Measurements from ENCODE around the gene UNC5C.

The UNC5C gene

GRCh38 chr4:95517576-95518345 is 31.0 kb downstream of the UNC5C start:
- no peak for DNase-seq

- DNase-seq, result no peak
These were observed 32.2 kb downstream of the UNC5C start for GRCh38 chr4:95516528-95517017.

GRCh38 chr4:95515589-95515988 is 33.2 kb downstream of the UNC5C start:
- DNase-seq, result no peak

DNA sequence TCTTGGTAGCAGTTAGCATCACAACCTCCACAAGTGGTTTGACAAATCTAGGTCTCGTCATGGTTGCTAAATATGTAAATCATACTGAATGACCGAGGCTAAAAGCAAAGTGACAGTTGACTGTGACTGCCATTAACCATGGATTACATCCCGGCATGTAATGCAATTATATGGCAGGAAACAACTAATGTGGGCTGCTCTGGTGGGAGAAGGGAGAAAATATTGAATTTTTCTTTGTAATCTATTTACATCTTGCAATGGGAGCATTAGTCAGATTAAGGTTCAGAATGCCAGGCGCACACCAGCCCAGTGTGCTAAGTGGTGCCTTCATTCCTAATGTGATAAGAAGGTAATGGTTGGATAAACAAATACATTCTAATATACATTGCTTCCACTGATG is 35.8 kb downstream of the UNC5C start:
- no peak for DNase-seq

GRCh38 chr4:95511477-95511876 is 37.3 kb downstream of the UNC5C start:
- no peak for DNase-seq

DNA sequence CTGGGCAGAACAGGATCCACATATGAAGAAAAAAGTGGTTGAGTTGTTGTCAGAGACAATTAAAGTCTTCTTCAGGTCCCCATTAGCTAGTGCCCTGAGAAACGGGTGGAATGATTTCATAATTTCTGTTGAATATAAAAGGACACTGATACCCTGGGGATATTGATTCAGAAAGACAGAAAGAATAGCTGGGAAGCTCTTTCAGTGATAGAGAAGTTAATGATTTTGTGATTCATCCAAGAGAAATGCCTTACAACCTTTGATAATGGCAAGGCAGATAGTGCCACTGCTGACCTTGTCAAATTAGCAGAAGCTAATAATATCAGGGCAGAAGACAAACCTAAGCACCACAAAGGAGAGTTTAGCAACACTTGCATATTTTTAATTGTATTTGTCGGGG is 37.9 kb downstream of the UNC5C start:
- no peak for DNase-seq

DNA sequence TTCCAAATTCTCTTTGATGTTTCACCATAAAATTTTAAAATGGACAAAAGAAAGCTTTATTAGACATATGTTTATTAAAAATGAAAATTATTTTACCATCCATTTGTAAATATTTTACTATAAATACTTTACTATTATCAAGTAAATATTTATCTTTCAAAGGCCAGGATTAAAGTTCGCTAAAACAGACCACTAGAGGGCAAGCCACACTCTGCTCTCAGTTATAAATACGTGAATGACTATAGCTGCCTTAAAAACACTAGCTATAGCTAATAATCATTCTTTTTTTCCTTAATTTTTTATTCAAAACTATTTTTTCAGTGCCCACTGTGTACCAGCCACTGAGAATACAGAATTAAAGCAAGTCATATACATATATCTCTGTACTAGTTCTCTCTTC is 38.6 kb downstream of the UNC5C start:
- DNase-seq, result no peak

GRCh38 chr4:95508421-95508820 is 40.4 kb downstream of the UNC5C start:
- no peak for DNase-seq

DNA sequence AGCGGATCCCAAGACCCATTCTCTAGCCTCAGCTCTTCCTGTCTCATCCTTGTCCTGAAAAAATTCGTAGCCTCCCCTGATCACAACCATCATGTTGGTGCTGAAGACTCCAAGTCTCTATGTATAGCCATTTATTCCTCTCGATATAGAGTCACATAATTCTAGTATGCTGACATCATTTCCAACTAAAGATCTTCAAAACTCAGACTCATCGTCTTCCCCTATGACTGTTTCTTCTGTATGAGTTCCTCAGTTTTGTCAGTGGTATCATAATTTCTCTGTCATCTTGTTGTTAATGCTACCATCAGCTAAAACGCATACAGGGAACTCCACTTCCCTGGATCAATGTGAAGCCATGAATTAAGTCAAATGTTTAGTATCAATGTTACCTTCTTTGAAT is 41.2 kb downstream of the UNC5C start:
- DNase-seq, result no peak

GRCh38 chr4:95507147-95507546 is 41.6 kb downstream of the UNC5C start:
- DNase-seq, result no peak

DNA sequence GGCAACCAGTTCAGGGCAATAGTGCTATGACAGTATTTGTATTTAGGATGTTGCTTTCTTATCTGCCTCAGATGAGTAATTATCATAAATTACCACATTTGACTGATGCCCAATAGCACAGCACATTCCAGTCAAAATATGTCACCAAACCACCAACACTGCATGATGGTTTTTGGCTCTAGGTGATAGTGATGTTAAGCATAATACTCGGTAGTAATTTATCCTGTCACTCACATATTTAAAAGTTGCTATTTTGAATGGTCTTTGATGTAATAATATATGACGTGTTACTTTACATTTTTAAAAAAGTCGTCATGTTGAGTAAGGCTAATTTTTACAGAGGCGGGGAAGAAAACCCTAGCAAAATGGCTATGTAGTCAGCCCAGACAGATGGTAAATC is 42.5 kb downstream of the UNC5C start:
- DNase-seq, result no peak

DNA sequence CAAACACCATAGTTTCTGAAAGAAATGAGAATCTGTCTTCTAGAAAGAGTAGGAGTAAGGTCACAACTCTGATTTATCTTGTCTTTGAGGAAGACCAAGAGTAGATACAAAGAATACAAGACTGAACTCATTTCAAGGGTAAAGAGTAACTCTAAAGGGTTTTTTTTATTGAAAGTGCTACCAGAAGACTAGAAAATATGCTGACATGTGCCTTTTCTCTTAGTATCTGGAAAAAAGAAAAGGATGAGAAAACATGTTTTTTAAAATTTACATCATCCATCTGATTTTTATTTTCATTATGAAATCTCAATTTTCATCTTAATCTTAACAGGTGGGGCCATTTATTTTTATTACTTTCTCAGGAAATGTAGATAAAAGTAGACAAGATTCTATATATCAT is 43.0 kb downstream of the UNC5C start:
- DNase-seq, result no peak

GRCh38 chr4:95505151-95505550 is 43.6 kb downstream of the UNC5C start:
- DNase-seq, result no peak

GRCh38 chr4:95504501-95504900 is 44.3 kb downstream of the UNC5C start:
- no peak for DNase-seq

DNA sequence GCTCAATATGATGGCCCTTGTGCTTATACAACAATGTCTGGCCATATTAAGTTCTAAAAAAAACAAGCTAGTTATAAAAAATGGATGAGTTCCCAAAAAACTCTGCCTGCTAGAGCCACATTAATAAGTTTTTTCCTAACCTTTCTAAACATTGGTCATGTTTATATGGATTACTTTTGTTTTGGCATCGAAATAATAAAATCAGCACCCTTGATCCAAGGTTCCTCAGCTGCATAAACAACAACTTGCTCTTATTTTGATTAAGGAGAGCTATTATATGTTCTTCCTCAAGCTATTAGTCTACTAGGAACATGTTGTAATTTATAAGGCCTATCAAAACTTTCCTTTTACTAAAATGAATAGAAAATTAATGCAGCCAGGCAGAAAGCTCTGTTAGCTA is 48.4 kb downstream of the UNC5C start:
- DNase-seq, result no peak

DNA sequence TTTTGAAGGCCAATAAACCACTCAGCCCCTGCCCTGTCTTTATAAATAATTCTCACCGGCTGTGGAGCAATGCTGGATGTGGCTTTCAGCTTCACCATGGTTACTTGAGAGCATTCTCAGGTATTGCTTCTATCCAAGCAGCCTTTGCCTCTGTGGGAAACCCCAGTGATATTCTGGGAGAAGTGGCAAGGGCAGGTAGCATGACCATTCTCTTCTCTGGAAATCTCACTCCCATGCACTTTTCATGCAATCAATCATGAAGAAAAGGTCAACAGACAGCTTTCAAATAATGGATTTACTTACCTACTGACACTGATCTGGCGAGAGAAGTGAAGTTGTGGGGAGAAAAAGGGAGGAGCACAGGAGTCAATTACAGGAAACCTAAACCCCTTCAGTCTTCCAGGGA is 49.5 kb downstream of the UNC5C start:
- no peak for DNase-seq

- no peak for DNase-seq
These were observed 54.6 kb downstream of the UNC5C start for GRCh38 chr4:95494186-95494585.

DNA sequence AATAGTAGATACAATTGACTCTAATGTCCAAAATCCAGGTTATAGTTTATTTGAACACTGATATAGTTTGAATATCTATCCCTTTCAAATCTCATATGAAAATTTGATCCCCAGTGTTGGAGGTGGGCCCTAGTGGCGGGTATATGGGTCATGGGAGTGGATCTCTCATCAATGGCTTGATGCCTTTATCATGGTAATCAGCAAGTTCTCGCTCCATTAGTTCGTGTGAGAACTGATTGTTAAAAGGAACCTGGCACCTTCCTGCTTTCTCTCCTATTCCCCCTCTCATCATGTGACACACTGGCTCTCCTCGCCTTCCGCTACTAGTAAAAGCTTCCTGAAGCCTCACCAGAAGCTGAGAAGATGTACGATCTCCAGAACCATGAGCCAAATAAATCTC is 70.1 kb downstream of the UNC5C start:
- no peak for DNase-seq

GRCh38 chr4:95476121-95476520 is 72.7 kb downstream of the UNC5C start:
- DNase-seq, result no peak

DNA sequence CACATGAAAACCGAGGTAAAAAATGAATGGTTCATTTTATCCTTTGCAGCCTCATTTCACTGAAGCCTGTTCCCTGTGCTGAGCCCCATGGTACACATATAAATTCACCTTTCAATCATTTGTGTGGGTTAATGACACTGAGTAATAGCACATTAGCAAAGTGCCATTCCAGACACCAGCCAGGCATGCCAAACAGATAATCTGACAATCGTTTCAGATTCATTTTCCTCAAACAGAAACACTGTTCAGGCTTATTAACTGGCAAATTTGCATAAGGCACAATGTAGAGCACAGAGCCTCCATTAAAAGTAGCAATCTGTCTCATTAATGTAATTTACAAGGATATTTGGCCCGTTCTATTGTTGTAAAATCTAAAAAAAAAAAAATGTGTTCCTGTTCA is 76.2 kb downstream of the UNC5C start:
- no peak for DNase-seq

DNA sequence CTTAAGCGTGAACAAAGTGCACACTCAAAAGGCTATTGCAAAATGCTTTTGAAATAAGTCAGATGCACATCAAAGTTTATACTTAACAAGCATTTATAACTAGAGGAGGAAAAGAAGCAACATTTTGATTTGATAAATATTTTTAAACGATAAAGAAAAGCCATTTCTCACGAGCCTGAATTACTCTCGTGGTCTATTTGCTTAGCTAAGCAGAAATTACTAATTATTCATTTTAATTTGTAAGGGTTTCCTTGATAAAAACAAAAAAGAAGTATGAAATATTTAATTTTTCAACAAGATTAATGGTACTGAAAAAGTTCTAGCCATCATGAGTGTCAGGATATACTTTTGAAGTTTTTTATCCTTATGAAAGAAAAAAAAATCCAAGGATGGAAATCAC is 78.2 kb downstream of the UNC5C start:
- no peak for DNase-seq

DNA sequence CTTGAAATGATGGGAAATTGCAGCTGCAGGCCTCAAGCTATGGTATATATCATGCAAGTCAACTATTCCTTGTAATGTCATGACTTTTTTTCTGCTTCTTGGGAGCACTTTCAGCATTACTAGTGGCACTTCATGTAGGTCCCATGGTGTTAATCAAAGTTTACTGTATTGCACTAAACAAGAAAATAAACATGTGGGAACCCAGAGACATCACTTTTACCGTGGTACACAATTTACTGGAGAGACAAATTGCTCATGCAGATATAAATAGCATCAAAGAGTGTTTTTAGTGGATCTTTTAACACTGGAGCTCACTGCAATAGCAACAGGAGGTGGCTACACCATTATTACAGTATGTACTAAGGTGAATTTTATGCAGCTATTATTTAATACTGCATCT is 79.2 kb downstream of the UNC5C start:
- no peak for DNase-seq

DNA sequence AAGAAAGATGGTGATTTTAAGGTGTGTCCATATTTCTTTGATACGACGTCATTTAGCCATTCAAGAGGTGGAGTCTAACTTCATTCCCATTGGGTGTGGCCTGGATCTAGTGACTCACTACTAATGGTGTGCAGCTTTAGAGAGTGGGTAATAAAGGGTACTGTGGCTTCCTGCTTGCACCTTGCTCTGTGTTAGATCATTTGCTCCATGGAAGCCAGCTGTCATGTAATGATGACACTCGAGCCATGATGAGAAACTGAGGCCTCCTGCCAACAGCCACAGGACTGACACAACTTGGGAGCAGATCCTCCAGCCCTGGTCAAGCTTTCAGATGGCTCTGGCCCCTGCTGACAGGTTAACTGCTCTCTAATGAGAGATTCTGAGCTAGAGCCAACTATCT is 82.0 kb downstream of the UNC5C start:
- no peak for DNase-seq

DNA sequence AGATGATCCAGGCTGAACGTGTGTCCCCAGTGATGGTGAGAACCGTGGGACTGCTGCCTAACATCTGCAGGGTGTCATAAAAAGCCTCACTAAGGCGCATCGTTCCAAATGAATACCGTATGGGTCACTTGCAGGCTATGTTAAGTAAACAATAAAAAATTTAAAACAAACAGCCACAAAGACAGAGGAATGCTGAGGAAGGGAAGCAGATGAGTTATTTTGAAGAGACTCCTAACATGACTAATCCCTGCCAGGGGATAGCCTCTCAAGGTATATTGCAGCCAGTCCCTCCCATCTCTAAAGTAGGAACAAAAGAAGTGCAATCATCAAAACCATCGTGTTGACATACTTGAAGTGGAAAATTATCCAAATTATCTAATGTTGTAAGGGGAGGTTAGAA is 83.8 kb downstream of the UNC5C start:
- no peak for DNase-seq

DNA sequence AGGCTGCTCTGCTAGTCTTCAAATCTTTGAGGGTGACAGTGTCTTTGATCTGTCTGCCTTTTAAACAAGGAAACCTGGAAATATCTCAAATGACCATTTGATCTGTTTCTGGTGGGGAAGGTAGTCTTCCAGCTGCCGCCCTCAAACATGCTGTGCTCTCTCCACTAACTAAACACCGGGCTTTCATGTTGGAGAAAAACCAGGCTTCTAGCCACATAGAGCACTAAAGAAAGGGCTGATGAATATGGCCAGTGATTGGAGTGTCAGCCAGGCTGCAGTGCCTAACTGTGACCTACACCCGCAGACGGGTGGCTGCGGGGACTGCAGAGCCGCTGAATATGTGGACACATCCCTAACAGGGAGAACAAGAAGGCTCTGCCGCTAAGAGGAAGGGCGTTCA is 85.9 kb downstream of the UNC5C start:
- DNase-seq, result no peak

All from stimulated activated CD4-positive, alpha-beta T cell treated with anti-CD3 and anti-CD28 coated beads, Interleukin-2, amount 100 ng/mL, for 48 hours (primary cell).